Measurements from ENCODE around the gene EXOC6B. TPM values are rescaled to one million over a fixed set of nuclear protein-coding genes. Genes with fewer than 3 reads are reported as not detected.

EXOC6B gene
- total and polyA plus RNA-seq, 2 donors from 2014 or later, result 5.9 to 31.3 TPM

DNA sequence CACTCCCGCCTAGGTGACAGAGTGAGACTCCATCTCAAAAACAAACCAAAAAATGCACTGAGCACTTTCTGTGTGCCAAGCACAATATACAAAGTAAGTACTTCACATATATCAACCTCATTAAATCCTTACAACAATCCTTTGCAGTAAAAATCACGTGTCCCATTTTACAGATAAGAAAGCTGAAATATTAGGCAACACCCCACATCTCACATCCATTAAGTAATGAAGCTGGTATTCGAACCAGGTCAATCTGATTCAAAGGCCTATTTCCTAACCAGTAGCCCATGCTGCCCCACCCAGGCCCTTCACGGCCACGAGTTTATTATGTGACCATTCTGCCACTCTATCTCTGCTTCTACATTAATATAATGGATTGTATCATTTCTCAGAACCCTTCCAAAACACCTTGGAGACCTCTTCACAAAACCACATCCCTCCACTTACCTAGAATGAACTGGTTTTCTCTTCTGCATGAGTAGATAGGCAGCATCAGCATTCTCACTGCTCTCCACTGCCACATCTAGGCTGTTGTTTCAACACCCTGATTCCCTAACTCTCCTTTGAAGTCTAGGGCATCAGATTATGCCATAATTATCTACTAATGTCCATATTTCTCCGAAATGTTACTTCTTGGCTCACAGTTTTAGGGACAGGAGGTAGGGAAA lies 3.1 kb upstream of the EXOC6B start:
- Histone ChIP-seq H3K27ac (ENCODE audit: low read depth in 2 of 2, low read length in 2 of 2) (no peak overlapping the region), H3K9me3 (ENCODE audit: control insufficient read depth in 2 of 3, insufficient read depth in 1 of 3, low read length in 3 of 3) (no peaks in the 10 kb centered on the region), H3K27me3 (ENCODE audit: control insufficient read depth, insufficient read depth, low read length) (no peaks in the 10 kb centered on the region), H3K4me3 (ENCODE audit: low read length in 3 of 3) (no peak overlapping the region), H3K9ac (ENCODE audit: low read length in 3 of 3) (no peak overlapping the region), H3K4me1 (ENCODE audit: control insufficient read depth in 2 of 3, insufficient read depth in 2 of 3, low read depth in 1 of 3, low read length in 3 of 3) (peaks cover 0 to 8% (median 4%) of the 10 kb centered on the region in 3 donors), H3K36me3 (ENCODE audit: control insufficient read depth in 2 of 3, insufficient read depth in 3 of 3, low read length in 3 of 3) (no peaks in the 10 kb centered on the region)
- FAIRE-seq (no peak), DNase-seq (no peak)
- intact Hi-C loops (cut with DNase I), result no loop called here
- TF ChIP-seq, protein P1, sequence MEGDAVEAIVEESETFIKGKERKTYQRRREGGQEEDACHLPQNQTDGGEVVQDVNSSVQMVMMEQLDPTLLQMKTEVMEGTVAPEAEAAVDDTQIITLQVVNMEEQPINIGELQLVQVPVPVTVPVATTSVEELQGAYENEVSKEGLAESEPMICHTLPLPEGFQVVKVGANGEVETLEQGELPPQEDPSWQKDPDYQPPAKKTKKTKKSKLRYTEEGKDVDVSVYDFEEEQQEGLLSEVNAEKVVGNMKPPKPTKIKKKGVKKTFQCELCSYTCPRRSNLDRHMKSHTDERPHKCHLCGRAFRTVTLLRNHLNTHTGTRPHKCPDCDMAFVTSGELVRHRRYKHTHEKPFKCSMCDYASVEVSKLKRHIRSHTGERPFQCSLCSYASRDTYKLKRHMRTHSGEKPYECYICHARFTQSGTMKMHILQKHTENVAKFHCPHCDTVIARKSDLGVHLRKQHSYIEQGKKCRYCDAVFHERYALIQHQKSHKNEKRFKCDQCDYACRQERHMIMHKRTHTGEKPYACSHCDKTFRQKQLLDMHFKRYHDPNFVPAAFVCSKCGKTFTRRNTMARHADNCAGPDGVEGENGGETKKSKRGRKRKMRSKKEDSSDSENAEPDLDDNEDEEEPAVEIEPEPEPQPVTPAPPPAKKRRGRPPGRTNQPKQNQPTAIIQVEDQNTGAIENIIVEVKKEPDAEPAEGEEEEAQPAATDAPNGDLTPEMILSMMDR (IDR thresholded peaks at IDR 0.05; ENCODE audit: borderline replicate concordance, extremely low read depth, insufficient read depth), result no peak

DNA sequence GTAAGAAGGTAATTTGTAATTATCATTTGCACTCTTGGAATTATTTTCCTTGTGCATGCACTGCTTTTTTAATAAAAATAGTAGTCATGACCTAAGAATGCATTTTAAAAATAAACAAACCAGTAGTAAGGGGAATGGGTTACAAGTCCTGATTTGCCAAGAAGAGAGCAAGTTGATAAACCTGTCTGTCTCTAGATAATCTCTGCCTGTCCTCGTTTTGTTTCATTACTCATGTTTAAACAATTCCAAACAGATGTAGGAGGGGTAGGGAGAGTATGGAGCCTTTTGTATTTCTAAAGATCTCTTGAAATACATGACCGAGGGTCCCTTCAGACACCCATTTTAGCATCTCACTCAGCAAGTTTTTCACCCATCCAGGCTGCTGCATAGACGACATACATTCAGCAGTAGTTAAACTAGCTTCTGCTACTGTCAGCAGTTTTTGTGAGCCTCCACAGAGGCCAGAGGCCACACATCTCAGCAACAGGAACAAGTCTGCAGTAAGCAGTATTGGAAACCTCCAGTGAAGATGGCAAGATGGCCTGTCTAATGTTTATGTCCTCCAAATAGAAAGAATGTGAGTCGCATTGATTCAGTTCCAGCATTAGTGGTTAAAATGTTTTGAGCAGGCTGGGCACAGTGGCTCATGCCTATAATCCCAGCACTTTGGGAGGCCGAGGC lies 2.3 kb upstream of the EXOC6B start:
- H3K9ac ChIP-seq (ENCODE audit: low read length in 3 of 3), result no peak overlapping the region

DNA sequence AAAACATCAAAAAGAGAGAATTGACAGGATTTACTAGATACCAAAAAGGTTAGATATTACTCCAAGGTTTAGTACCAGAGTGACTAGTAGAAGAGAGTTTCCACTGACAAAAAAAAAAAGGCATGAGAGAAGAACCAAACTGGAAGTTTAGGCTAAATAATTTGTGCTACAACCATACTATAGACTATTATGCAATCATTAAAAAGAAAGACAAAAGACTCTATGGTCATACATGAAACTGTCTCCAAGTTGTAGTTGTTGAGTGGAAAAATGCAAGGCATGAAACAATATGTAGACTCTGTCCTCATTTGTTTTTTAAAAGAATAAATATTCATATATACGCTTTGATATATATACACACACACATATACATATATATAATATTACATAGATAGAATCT lies 1.7 kb upstream of the EXOC6B start:
- TF ChIP-seq, protein P1 (IDR thresholded peaks at IDR 0.05; ENCODE audit: borderline replicate concordance, extremely low read depth, insufficient read depth), result no peak
- no peak for DNase-seq
- no peaks in the 10 kb centered on the region for H3K36me3 ChIP-seq (ENCODE audit: control insufficient read depth in 2 of 3, insufficient read depth in 3 of 3, low read length in 3 of 3)
- no peak overlapping the region for H3K4me3 ChIP-seq (ENCODE audit: low read length in 3 of 3)
- H3K9me3 ChIP-seq (ENCODE audit: control insufficient read depth in 2 of 3, insufficient read depth in 1 of 3, low read length in 3 of 3), result no peaks in the 10 kb centered on the region
- H3K9ac ChIP-seq (ENCODE audit: low read length in 3 of 3), result no peak overlapping the region
- H3K27me3 ChIP-seq (ENCODE audit: control insufficient read depth, insufficient read depth, low read length), result no peaks in the 10 kb centered on the region
- intact Hi-C loops (cut with DNase I), result no loop called here
- no peak overlapping the region for H3K27ac ChIP-seq (ENCODE audit: low read depth in 2 of 2, low read length in 2 of 2)
- H3K4me1 ChIP-seq (ENCODE audit: control insufficient read depth in 2 of 3, insufficient read depth in 2 of 3, low read depth in 1 of 3, low read length in 3 of 3), result peaks cover 0 to 8% (median 4%) of the 10 kb centered on the region in 3 donors
- no peak for FAIRE-seq

More for the DNA sequence above, 2.3 kb upstream of the EXOC6B start:
- Histone ChIP-seq H3K4me1 (ENCODE audit: control insufficient read depth in 2 of 3, insufficient read depth in 2 of 3, low read depth in 1 of 3, low read length in 3 of 3) (peaks cover 0 to 8% (median 4%) of the 10 kb centered on the region in 3 donors), H3K27me3 (ENCODE audit: control insufficient read depth, insufficient read depth, low read length) (no peaks in the 10 kb centered on the region), H3K9me3 (ENCODE audit: control insufficient read depth in 2 of 3, insufficient read depth in 1 of 3, low read length in 3 of 3) (no peaks in the 10 kb centered on the region), H3K4me3 (ENCODE audit: low read length in 3 of 3) (no peak overlapping the region), H3K36me3 (ENCODE audit: control insufficient read depth in 2 of 3, insufficient read depth in 3 of 3, low read length in 3 of 3) (no peaks in the 10 kb centered on the region), H3K27ac (ENCODE audit: low read depth in 2 of 2, low read length in 2 of 2) (no peak overlapping the region)
- no peak for FAIRE-seq
- TF ChIP-seq, protein P1 (IDR thresholded peaks at IDR 0.05; ENCODE audit: borderline replicate concordance, extremely low read depth, insufficient read depth), result no peak
- intact Hi-C loops (cut with DNase I), result no loop called here
- no peak for DNase-seq
